Gastrocnemius medialis (tissue), 4 donors: ENCODE data around the gene C14orf180.

Experiments
- POLR2A ChIP-seq, 2 donors: fragments of 450-650 bp; IDR thresholded peaks; one replicate each; pipeline ENCODE4 v1.6.1; 2017; ENCODE audit warnings: antibody characterized with exemption in 2 of 2, mild to moderate bottlenecking in 2 of 2, moderate library complexity in 2 of 2
- TF ChIP-seq, protein P1 (sequence below), 5 experiments: fragments of 450-650 bp in 3 of 5; fragments of 200-600 bp in 2 of 5; sonication (generic) in 2 of 5; IDR thresholded peaks in 4 of 5; conservative IDR thresholded peaks in 1 of 5; 1 replicate in 4 of 5; 2 replicates in 1 of 5; pipeline ENCODE4 v1.5.1; 2016 to 2019; ENCODE audit warnings: antibody characterized with exemption in 5 of 5, mild to moderate bottlenecking in 3 of 5, moderate library complexity in 3 of 5

GRCh38 chr14:104596451-104596918 lies 16.9 kb downstream of the C14orf180 start:
- TF ChIP-seq POLR2A (IDR thresholded peaks at IDR 0.05) = no peak
- TF ChIP-seq, protein P1, sequence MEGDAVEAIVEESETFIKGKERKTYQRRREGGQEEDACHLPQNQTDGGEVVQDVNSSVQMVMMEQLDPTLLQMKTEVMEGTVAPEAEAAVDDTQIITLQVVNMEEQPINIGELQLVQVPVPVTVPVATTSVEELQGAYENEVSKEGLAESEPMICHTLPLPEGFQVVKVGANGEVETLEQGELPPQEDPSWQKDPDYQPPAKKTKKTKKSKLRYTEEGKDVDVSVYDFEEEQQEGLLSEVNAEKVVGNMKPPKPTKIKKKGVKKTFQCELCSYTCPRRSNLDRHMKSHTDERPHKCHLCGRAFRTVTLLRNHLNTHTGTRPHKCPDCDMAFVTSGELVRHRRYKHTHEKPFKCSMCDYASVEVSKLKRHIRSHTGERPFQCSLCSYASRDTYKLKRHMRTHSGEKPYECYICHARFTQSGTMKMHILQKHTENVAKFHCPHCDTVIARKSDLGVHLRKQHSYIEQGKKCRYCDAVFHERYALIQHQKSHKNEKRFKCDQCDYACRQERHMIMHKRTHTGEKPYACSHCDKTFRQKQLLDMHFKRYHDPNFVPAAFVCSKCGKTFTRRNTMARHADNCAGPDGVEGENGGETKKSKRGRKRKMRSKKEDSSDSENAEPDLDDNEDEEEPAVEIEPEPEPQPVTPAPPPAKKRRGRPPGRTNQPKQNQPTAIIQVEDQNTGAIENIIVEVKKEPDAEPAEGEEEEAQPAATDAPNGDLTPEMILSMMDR (IDR thresholded peaks at IDR 0.05 in 4 of 5, conservative IDR thresholded peaks at IDR 0.05 in 1 of 5) = no peak
